Measurements from ENCODE around the gene EBLN1.

Gene EBLN1

DNA sequence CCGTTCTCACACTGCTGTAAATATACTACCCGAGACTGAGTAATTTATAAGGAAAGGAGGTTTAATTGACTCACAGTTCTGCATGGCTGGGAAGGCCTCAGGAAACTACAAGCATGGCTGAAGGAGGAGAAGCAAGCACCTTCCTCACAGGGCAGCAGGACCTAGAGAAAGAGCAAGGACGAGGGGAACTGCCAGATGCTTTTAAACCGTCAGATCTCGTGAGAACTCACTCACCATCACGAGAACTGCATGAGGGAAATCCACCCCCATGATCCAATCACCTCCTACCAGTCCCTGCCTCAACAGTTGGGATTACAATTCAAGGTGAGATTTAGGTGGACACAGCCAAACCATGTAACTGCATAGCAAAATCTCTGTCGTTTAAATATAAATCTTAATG is at the start of gene EBLN1:
TSS of gene EBLN1 (minus strand) at position 174 of the 400 bp plus-strand sequence. CDS start 8,032 bp downstream, outside the sequence.
- DNase-seq, result no peak

- DNase-seq, result no peak
Measured at GRCh38 chr10:22265839-22266537, 48.2 kb upstream of the EBLN1 start.

- no peak for DNase-seq
Measured at GRCh38 chr10:22263106-22263505, 45.3 kb upstream of the EBLN1 start.

DNA sequence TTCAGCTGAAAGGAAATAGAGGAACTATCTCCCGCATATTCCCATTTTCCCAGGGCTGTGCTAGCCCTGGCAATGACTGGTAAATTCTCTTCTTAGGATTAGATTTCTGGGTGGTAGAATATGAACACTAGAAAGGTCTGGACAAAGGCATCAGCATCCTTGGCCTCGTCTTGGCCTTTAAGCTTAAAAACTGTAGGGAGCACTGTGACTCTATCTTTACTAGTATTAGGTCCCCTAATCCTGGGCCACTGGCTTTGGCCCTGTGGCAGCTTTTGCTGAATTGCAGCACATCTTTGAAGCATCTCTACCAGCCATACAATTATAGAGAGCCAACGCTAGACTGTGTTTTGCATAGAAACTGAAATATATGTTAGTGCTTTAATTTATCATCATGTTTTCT is 41.5 kb upstream of the EBLN1 start:
- DNase-seq, result peak; percentile 41

- DNase-seq, result no peak
Measured at GRCh38 chr10:22258471-22258870, 40.7 kb upstream of the EBLN1 start.

- DNase-seq, result peak; percentile 24
Measured at GRCh38 chr10:22253580-22253882, 35.7 kb upstream of the EBLN1 start.

DNA sequence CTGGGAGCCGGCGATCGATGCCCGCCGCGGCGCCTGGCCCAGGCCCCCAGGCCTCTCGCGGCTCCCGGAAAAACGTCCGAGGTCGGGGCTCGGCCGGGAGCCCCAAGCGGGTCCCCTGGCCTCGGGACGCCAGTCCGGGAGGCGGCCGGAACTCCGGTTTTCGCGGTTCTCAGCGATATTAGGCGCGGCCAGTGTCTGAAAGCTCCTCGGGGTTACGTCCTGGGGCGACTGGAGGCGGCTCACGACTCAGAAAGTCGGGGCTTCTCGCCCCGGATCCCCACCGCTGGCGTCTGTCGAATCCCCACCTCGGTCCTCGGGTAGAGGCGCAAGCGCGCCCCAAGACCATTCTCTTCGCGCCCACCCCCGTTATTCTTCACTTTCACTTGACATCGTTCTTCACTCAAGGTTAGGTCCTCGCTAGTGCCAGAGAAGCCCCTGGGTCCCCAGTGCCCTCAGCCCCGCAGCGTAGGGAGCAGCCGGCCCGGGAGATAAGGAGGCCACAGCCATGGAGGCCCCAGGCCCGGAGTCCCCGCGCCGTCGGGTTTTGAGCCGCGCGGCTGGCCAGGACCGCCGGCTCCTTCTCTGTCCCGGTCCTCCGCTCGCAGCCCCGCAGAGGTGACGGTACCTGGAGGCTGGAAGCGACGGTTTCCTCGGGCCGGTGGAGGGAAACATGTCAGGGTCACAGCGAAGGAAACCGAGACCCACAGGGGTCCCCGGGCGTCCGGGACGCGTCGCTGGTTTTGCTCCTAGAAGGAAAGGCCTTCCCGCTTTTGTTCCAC is 35.2 kb upstream of the EBLN1 start:
- peak; percentile 48 for DNase-seq

DNA sequence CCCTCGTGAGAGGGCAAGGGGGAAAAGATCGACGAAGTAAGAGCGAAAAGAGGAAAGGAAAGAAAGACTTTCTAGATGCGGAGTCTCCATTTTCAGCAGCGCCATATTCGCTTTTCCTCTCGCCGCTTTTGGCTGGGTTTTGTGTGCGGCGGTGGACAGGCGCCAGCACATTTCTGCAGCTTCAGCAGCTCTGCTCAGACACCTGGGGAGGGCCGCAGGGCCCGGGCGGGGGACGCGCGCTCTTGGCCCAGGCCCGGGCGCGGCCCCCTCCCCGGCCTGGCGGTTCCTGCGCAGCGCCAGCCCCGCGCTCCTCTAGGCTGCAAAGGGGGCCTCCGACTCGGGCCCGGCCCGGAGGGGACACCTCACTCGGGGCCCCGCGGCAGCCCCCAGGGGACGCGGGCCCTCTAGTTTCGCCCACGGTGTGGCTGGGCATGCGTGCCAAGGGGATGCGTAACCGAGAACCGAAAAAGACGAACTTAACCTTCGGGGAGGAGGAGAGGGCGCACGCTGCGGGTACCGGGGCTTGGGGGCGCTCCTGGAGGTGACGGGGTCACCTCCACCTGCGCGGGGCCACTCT is 34.5 kb upstream of the EBLN1 start:
- peak; percentile 60 for DNase-seq

- peak; percentile 74 for DNase-seq
Measured at GRCh38 chr10:22251751-22252223, 34.0 kb upstream of the EBLN1 start.

DNA sequence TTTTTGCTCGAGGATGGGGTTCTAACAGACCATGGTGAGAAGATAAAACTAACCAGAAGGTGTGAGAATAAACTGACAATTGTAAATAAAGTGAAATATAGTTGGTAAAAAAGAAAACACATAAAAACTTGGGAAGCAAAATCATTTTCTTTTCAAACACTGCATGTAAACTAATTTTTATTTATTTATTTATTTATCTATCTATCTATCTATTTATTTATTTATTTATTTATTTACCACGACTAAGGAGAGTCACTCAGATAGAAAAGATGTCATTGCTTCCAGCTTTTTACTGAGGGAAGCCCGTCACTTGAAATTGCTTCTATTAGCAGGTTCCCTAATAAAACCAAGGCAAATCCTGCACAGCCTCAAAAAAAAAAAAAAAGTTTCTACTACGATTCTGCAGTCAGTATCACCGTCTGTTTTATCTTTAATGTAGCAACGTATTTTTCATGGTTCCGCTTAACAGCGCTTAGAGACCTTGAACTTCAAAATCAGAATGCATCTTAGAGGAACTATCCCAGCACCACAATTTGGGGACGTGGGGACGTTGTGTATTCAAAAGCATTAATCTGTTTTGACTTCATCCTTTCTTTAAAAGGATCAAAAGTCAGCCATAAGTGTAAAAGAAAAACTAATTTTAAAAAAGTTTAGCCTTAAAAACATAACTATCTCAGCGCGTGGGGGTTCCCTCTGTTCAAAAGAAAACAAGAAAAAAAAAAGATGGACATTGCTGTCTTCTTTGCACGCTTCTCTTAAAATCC is 33.3 kb upstream of the EBLN1 start:
- peak; percentile 15 for DNase-seq

- no peak for DNase-seq
Measured at GRCh38 chr10:22247636-22248035, 29.8 kb upstream of the EBLN1 start.

DNA sequence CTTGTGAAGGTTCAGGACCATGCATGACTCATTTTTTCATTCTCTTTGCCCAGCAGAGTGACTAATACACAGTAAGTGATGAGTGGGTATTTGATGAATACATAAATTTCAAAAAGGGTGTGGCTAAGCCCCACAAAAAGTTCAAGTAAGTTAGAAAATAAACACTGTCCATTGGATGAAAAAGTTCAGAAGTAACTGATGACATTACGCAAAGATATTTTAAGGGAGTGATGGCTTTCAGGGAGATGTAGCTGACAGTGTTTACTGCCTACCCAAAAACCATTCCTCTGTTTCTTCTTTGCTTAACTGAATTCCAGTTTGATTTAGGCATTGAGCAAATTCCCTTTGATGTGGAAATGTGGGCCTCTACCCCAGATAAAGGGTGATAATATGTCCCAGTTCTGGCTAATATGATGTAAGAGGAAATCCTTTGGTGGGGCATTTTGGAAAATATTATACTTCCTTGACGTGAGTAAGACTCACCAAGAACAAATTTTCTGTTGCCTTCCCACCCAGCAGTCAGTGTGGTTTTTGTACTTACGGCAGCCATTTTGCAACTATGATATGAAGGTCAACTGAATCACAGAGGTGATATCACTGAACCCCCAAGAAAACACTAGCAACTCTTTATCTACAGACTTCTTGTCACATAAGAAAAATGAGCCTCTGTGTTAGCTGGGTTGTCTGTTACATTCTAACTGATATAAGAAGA is 29.0 kb upstream of the EBLN1 start:
- peak; percentile 81 for DNase-seq

- DNase-seq, result no peak
Measured at GRCh38 chr10:22245567-22245966, 27.8 kb upstream of the EBLN1 start.

- DNase-seq, result no peak
Measured at GRCh38 chr10:22244855-22245254, 27.0 kb upstream of the EBLN1 start.

- DNase-seq, result no peak
Measured at GRCh38 chr10:22244001-22244400, 26.2 kb upstream of the EBLN1 start.

- no peak for DNase-seq
Measured at GRCh38 chr10:22243321-22243720, 25.5 kb upstream of the EBLN1 start.

DNA sequence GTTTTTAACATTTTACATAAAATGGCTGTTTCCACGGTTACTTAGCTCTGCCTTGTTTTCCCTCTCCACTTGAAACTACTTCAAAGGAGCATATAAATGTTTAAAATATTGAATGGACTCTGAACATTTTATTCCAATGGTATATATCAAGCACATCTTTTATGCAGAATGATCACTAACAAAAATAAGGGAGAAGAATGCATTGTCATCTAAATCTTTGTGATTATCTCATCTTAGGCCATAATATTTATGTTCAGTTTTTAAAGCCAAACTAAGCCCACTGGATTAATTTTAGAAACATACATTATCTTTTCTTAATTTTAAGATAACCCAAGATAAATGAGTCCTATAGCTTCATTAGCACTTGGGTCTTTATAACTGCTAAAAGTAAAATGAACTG is 13.4 kb upstream of the EBLN1 start:
- DNase-seq, result no peak

- peak; percentile 72 for DNase-seq
Measured at GRCh38 chr10:22230158-22230833, 12.5 kb upstream of the EBLN1 start.

DNA sequence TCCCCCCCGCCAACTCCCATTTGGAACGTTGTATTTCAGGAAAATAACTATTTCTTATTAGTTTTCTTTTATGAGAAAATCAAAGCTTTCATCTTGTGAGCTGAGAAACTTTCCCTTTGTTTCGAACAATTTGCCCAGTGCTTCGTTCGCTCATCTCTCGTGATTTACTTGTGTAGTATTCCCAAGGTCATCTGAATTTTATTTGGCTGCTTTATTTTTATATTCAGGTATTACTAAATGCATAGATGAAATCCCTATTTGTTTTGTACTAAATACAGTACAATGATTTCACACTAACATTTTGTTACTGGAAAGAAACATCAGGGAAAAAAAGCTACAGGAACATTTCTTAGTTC is 12.0 kb upstream of the EBLN1 start:
- DNase-seq, result no peak

- peak; percentile 92 for DNase-seq
Measured at GRCh38 chr10:22228943-22229801, 11.4 kb upstream of the EBLN1 start.
